HG03095 (cell line): ENCODE results near the gene TSACC.

Experiments used
- ATAC-seq: cut with Tn5 transposase; IDR thresholded peaks from one replicate; pipeline ENCODE4 v1.9.1; 2021; ENCODE audit warnings: moderate library complexity; ENCODE audit not compliant: unreplicated experiment

TSACC gene

DNA sequence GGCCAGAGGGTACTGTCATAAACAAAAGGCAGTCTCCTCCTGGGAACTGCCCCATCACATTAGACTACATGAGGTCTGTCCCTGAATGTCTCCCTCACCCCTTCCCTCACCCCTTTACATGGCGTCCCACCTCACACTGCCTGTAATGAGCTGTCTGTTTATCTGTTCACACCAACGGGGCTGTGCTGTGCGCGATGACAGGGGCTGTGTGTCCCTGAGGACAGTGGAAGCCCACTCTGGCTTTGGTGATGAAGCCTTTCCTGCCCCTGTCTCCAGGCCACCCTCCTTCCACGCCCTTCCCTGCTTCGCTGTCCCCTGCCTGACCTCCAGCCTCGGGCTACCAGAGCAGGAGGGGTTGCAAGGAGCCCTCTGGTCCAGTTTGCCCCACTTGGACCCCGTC lies 53.4 kb downstream of the TSACC start:
- ATAC-seq, result no peak

DNA sequence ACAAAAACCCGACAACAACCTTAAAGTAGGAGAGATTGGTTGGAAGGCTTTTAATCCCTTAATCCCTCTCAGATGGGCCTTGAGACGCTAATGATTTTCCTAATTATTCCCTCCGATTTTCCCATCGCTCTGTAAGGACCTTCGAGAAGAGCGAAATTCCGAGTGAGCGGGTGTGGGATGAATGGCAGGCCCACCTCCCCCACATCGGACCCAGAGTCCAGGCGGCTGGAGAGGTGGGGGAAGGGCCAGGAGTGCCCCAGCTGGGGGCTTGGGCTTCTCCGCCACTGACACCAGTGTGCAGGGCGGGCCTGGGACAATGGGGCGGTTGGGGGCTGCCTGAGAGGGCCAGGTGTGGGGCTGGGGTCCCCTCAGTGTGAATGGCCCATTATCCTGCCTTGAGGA lies 54.1 kb downstream of the TSACC start:
- no peak for ATAC-seq

DNA sequence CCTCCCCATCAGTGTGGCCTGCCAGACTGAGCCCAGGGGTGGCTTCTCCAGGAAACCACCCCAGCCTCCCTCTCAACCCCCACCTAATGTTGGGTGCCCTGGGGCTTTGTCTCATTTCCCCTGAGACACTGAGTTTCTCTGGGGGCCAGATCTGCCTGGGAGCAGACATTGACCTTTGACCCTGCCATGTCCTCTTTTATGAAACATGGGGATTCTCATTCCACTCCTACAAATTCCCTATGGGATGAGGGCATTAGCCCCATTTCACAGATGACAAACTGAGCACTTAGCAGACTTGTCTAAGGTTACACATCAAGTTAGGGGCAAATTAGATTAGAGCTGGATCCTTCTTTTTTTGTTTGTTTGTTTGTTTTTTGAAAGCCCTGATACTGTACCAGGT lies 54.8 kb downstream of the TSACC start:
- no peak for ATAC-seq

GRCh38 chr1:156394082-156394481 lies 55.8 kb downstream of the TSACC start:
- ATAC-seq, result no peak

- no peak for ATAC-seq
Observed at GRCh38 chr1:156394835-156395461, 56.6 kb downstream of the TSACC start.
